A549 (cell line): Measurements from ENCODE around the gene CYP4B1. TPM values are rescaled to one million over a fixed set of nuclear protein-coding genes. Genes with fewer than 3 reads are reported as not detected.

ENCODE experiments used
- ATAC-seq, 2 experiments: fragments of 200-7000 bp in 1 of 2; fragments of >200 bp in 1 of 2; cut with Nextera tagmentation in 1 of 2; cut with Tn5 transposase in 1 of 2; 3 replicates each; pipeline versions ENCODE4 v1.8.0 to v1.9.1; 2018 to 2020; ENCODE audit warnings: mild to moderate bottlenecking in 1 of 2, moderate library complexity in 1 of 2
- CTCF ChIA-PET: fragments of 300-600 bp; sonication (Branson Sonifier 250); formaldehyde crosslinking; extraction: SDS; loops from one replicate; lab custom pipeline; 2021; ENCODE audit warnings: antibody characterized with exemption, inconsistent platforms; lab: Yijun Ruan, JAX
- POLR2A ChIA-PET: fragments of 350-600 bp; formaldehyde crosslinking; extraction: SDS; loops from one replicate; lab custom pipeline; 2021; ENCODE audit warnings: antibody characterized with exemption, inconsistent platforms; lab: Yijun Ruan, JAX
- DNase-seq, 2 experiments: peaks; one replicate each; pipeline versions ENCODE4 v3.0.0 to v3.0.0-alpha.2; 2011 to 2016; ENCODE audit warnings: low read depth in 1 of 2, low spot score in 1 of 2
- FAIRE-seq: peaks from 2 replicates; lab custom pipeline; 2011; peaks lifted over from hg19 to GRCh38; lab: Jason Lieb, UNC
- H3K27ac ChIP-seq, 2 experiments: fragments of >200 bp; sonication (Bioruptor Twin); formaldehyde crosslinking; 3 replicates each; pipeline ENCODE4 v1.5.1; 2016 to 2017
- H3K4me1 ChIP-seq: fragments of >200 bp; sonication (Bioruptor Twin); formaldehyde crosslinking; 3 replicates; pipeline ENCODE4 v1.6.1; 2016
- H3K4me2 ChIP-seq: fragments of >200 bp; sonication (Bioruptor Twin); formaldehyde crosslinking; 3 replicates; pipeline ENCODE4 v1.6.1; 2016
- H3K4me3 ChIP-seq: fragments of >200 bp; sonication (Bioruptor Twin); formaldehyde crosslinking; 3 replicates; pipeline ENCODE4 v1.5.1; 2016
- H3K9me3 ChIP-seq: fragments of >200 bp; sonication (Bioruptor Twin); formaldehyde crosslinking; 3 replicates; pipeline ENCODE4 v1.6.1; 2016
- CHD4 ChIP-seq: fragments of 200-600 bp; sonication (generic); IDR thresholded peaks from 2 replicates; pipeline ENCODE4 v1.6.1; 2016; ENCODE audit warnings: antibody characterized with exemption, mild to moderate bottlenecking, borderline replicate concordance
- FOXS1 ChIP-seq: fragments of 250-450 bp; sonication (Bioruptor Pico); IDR thresholded peaks from 2 replicates; pipeline ENCODE4 v1.5.0; 2020; ENCODE audit warnings: mild to moderate bottlenecking, moderate library complexity
- HDAC2 ChIP-seq: fragments of 200-600 bp; sonication (generic); IDR thresholded peaks from 2 replicates; pipeline ENCODE4 v1.6.1; 2016
- HES2 ChIP-seq: fragments of >200 bp; sonication (Bioruptor Twin); formaldehyde crosslinking; IDR thresholded peaks from 2 replicates; pipeline ENCODE4 v1.6.1; 2016
- HOXA7 ChIP-seq: fragments of 250-450 bp; sonication (Bioruptor Pico); IDR thresholded peaks from 2 replicates; pipeline ENCODE4 v1.5.0; 2020; ENCODE audit warnings: mild to moderate bottlenecking, moderate library complexity
- KDM5A ChIP-seq: fragments of 200-600 bp; sonication (generic); IDR thresholded peaks from 2 replicates; pipeline ENCODE4 v1.6.1; 2016; ENCODE audit warnings: antibody characterized with exemption, mild to moderate bottlenecking
- MAFK ChIP-seq: fragments of 450-650 bp; IDR thresholded peaks from 2 replicates; pipeline ENCODE4 v1.6.1; 2014; ENCODE audit not compliant: partially characterized antibody
- NPAS2 ChIP-seq: fragments of 250-450 bp; sonication (Bioruptor Pico); IDR thresholded peaks from 2 replicates; pipeline ENCODE4 v1.8.0; 2022; ENCODE audit warnings: mild to moderate bottlenecking, moderate library complexity, borderline replicate concordance
- RAD21 ChIP-seq, 2 experiments: fragments of >200 bp in 1 of 2; sonication (Bioruptor Twin) in 1 of 2; formaldehyde crosslinking in 1 of 2; IDR thresholded peaks in 1 of 2; conservative IDR thresholded peaks in 1 of 2; 2 replicates in 1 of 2; 3 replicates in 1 of 2; pipeline ENCODE4 v1.6.1; 2012 to 2018; ENCODE audit warnings: inconsistent platforms in 1 of 2
- RCOR1 ChIP-seq: fragments of 150-350 bp; IDR thresholded peaks from 2 replicates; pipeline ENCODE4 v1.6.1; 2014; ENCODE audit warnings: antibody characterized with exemption, low read length, low read depth
- REST ChIP-seq: fragments of 200-600 bp; sonication (generic); IDR thresholded peaks from 2 replicates; pipeline ENCODE4 v1.6.1; 2016; ENCODE audit warnings: antibody characterized with exemption, mild to moderate bottlenecking, moderate library complexity
- RNF2 ChIP-seq: fragments of 200-600 bp; sonication (generic); IDR thresholded peaks from 2 replicates; pipeline ENCODE4 v1.6.1; 2016; ENCODE audit warnings: low read depth, mild to moderate bottlenecking, antibody characterized with exemption, moderate library complexity, borderline replicate concordance
- ZC3H11A ChIP-seq: fragments of 450-650 bp; IDR thresholded peaks from 2 replicates; pipeline ENCODE4 v1.6.1; 2014; ENCODE audit warnings: antibody characterized with exemption, mild to moderate bottlenecking
- ZNF302 ChIP-seq: fragments of 250-450 bp; sonication (Bioruptor Pico); IDR thresholded peaks from 2 replicates; pipeline ENCODE4 v1.9.0; 2021; ENCODE audit warnings: inconsistent platforms, mild to moderate bottlenecking, moderate library complexity
- WGBS: methylation state at CpG from one replicate; pipeline ENCODE4 v1.1.6; 2017; ENCODE audit errors: missing lambda C conversion rate; 5-methylcytosine and 5-hydroxymethylcytosine counted together
- polyA plus RNA-seq, 4 experiments: library from polyadenylated mRNA; depleted of rRNA in 3 of 4; stranded (reverse); fragments of >200 nt; fragmentation: RNase III in 1 of 4; extraction: RNeasy Plus Mini Kit Qiagen cat#74134 plus additional on column Dnase treatment in 1 of 4; gene quantifications; 2 replicates in 3 of 4; 3 replicates in 1 of 4; pipeline ENCODE4 v1.2.3, GENCODE V29; 2011 to 2017

Gene CYP4B1
- polyA plus RNA-seq, 2 of the 4 experiments (the other 2 are of a cell fraction), result not detected

- TF ChIP-seq REST (no peak), RNF2 (no peak)
Measured at GRCh38 chr1:46804027-46804889, 5.4 kb downstream of the CYP4B1 start (continued).

- DNase-seq (no peak), ATAC-seq (no peak), FAIRE-seq (no peak)
- no peak overlapping the region for H3K4me2 ChIP-seq
- ChIA-PET CTCF (no interaction called here), POLR2A (no interaction called here)
- 17% methylated on average over 1 of the region's 1 CpG for WGBS
- no peak overlapping the region for H3K4me3 ChIP-seq
- no peaks in the 10 kb centered on the region for H3K9me3 ChIP-seq
- TF ChIP-seq ZNF302 (no peak), FOXS1 (CRISPR knock-in tag) (no peak), NPAS2 (no peak), CHD4 (no peak)
- no peaks in the 10 kb centered on the region for H3K4me1 ChIP-seq
- no peak overlapping the region for H3K27ac ChIP-seq
Measured at GRCh38 chr1:46804926-46805325, 6.1 kb downstream of the CYP4B1 start.

- TF ChIP-seq RAD21 (conservative IDR thresholded peaks at IDR 0.05 in 1 of 2, IDR thresholded peaks at IDR 0.05 in 1 of 2), result no peak
- TF ChIP-seq RCOR1, result no peak
- no peak for TF ChIP-seq CHD4
- TF ChIP-seq HDAC2, result no peak
- TF ChIP-seq MAFK, result no peak
- no peak for TF ChIP-seq KDM5A
- no peak for TF ChIP-seq ZC3H11A
- TF ChIP-seq HES2, result no peak
- no peak for TF ChIP-seq FOXS1 (CRISPR knock-in tag)
- no peak for TF ChIP-seq HOXA7 (CRISPR knock-in tag)
- no peak overlapping the region for H3K4me2 ChIP-seq
- no peaks in the 10 kb centered on the region for H3K9me3 ChIP-seq
- 0% methylated on average over 1 of the region's 1 CpG for WGBS
- no peaks in the 10 kb centered on the region for H3K4me1 ChIP-seq
- no peak overlapping the region for H3K4me3 ChIP-seq
- DNase-seq (no peak), ATAC-seq (no peak), FAIRE-seq (no peak)
- CTCF ChIA-PET, result interaction anchor here (0.6 kb wide), 1 partner anchor 923 kb away, joined by 3 read pairs; no protein-coding TSS in a partner anchor
- POLR2A ChIA-PET, result no interaction called here
- H3K27ac ChIP-seq, result no peak overlapping the region; a peak in 1 of 6 replicates
Measured at GRCh38 chr1:46805755-46806154, 6.9 kb downstream of the CYP4B1 start.
